GM19328 (cell line): ENCODE measurements around the gene LRCH4.
A peak's percentile ranks its signal among the peaks of the same experiment; 100 is the strongest.

ENCODE experiments used
- ATAC-seq: cut with Tn5 transposase; IDR thresholded peaks from one replicate; pipeline ENCODE4 v1.9.1; 2021; ENCODE audit warnings: mild to moderate bottlenecking, moderate library complexity; ENCODE audit not compliant: unreplicated experiment

Gene LRCH4

DNA sequence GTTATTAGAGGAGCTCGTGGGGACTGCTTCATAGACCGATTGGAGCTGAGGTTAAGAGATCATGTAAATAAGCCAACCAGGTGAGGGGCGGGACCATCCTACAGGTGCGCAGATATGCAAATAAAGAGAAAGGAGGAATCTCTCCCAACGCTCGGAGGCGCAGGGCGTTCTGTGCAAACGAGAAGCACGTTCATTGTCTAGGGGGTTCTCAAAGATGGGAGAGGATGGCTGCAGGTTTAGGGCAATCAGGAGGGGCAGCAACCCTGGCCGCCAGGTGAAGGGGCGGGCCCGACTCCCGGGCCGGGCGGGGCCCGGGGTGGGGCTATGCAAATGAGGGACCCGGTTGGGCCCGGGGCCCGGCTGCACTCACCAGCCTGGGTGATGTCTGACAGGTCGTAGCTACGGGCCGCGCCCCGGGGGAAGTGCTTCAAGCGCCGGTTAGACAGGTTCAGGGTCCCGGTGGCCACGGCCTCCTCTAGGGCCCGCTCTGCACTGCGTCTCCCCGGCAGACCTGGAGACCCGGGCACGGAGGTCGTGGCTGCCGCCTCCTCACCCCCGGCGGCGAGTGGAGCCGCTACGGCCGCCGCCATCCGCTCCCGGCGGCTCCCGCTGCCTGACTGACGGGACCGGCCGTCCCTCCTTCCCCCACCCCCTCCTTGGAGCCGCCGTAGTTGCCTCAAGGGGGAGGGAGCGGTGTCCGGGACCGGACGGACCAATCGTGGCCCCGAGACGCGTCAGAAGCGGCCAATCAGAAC is at the start of gene LRCH4:
LRCH4 (minus strand) TSS at position 619 of the 755 bp plus-strand sequence; CDS start at position 590, 29 bp downstream.
- ATAC-seq = no peak

- peak; percentile 59 for ATAC-seq
Observed at GRCh38 chr7:100632951-100633717, 47.2 kb upstream of the LRCH4 start.

GRCh38 chr7:100630066-100630465 is 44.1 kb upstream of the LRCH4 start:
- no peak for ATAC-seq

GRCh38 chr7:100629117-100629716 is 43.3 kb upstream of the LRCH4 start:
- ATAC-seq = no peak

DNA sequence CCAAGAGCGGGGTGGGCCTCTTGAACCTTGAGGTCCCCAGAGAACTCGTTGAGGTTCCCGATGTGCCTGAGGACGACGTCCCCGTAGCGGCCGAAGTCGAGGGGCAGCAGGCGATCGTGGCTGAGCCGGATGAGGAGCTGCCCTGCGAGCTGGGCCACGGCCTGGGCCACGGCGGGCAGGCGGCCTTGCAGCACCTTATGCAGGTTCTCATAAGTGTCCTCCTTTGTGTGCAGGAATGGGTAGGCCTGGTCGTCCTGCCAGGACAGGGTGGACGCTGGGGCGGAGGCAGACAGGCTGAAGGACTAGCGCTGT is 41.3 kb upstream of the LRCH4 start:
- no peak for ATAC-seq

DNA sequence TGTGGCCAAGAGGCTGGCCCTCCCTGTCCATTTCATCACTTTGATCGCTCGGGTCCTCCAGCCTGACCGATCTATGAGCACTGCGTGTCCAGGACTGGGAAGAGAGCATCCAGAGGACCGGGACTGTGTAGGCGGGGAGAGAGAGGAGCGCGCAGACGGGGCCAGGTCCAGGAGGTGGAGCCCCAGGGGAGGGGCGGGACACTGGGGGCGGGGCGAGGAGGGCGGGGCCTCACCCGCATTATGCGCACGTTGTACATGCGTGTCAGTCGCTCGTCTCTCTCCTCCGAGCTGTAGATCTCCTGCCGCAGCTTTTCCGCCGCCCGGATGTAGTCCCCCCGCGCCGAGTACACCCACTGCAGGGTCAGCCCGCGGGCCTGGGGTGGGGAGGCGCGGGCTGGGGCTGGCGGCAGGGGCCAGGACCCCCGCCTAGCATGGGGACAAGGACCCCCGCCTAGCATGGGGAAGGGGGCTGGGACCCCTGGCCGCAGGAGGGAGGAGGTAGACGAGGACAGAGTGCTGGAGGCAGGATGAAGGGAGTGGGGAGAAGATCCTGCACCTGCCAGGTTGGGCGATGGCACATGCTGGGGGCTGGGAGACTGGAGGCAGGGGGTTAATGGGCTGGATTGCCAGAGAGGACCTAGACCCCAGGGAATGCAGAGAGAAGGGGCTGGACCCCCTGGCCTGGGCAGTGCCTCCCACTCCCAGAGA is 40.8 kb upstream of the LRCH4 start:
- peak; percentile 68 for ATAC-seq

- ATAC-seq = no peak
Observed at GRCh38 chr7:100626055-100626454, 40.1 kb upstream of the LRCH4 start.

DNA sequence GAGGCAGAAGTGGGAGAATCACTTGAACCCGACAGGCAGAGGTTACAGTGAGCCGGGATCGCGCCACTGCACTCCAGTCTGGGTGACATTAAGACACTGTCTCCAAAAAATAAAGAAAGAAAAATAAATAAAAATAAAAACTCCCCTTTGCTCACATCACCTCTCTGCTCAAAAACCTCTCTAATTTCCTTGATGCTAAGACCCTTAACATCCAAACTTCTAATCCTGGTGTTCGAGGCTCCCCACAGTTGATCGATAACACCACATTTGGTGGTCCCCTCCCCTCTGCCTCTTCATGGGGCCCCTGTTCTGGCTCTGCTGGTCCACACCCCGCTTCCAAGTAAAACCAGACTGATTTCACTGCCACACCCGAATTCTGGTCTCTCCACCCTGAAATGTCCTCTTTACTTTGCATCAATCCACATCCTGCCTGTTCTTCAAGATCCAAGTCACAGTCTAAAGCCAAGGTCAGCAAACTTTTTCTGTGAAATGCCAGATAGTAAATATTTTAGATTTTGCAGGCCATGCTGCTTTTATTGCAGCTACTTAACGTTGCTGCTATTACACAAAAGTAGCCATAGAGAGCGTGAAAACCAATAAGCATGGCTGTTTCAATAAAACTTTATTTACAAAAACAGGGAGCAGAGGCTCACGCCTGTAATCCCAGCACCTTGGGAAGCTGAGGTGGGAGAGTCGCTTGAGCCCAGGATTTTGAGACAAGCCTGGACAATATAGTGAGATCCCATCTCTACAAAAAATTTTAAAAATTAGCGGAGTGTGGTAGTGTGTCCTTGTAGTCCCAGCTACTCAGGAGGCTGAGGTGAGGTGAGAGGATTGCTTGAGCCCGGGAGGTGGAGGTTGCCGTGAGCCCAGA is 38.3 kb upstream of the LRCH4 start:
- no peak for ATAC-seq

GRCh38 chr7:100621554-100621953 is 35.6 kb upstream of the LRCH4 start:
- ATAC-seq = no peak

GRCh38 chr7:100620804-100621203 is 34.9 kb upstream of the LRCH4 start:
- no peak for ATAC-seq

GRCh38 chr7:100620239-100620638 is 34.3 kb upstream of the LRCH4 start:
- no peak for ATAC-seq

DNA sequence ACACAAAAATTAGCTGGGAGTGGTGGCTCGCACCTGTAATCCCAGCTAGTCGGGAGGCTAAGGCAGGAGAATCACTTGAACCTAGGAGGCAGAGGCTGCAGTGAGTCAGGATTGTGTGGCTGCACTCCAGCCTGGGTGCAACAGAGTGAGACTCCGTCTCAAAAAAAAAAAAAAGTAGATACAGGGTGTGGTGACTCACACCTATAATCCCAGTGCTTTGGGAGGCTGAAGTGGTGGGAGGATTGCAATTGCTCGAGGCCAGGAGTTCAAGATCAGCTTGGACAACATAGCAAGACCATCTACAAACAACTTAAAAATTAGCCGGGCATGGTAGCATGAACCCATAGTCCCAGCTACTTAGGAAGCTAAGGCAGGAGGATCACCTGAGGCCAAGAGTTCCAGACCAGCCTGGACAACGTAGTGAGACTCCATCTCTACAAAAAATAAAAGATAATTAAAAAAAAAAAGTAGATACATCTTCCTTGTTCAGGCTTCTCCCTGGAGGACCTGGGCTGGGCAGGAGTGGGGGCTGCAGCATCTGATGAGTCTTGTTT is 28.5 kb upstream of the LRCH4 start:
- ATAC-seq = no peak

GRCh38 chr7:100613412-100614175 is 27.7 kb upstream of the LRCH4 start:
- no peak for ATAC-seq

DNA sequence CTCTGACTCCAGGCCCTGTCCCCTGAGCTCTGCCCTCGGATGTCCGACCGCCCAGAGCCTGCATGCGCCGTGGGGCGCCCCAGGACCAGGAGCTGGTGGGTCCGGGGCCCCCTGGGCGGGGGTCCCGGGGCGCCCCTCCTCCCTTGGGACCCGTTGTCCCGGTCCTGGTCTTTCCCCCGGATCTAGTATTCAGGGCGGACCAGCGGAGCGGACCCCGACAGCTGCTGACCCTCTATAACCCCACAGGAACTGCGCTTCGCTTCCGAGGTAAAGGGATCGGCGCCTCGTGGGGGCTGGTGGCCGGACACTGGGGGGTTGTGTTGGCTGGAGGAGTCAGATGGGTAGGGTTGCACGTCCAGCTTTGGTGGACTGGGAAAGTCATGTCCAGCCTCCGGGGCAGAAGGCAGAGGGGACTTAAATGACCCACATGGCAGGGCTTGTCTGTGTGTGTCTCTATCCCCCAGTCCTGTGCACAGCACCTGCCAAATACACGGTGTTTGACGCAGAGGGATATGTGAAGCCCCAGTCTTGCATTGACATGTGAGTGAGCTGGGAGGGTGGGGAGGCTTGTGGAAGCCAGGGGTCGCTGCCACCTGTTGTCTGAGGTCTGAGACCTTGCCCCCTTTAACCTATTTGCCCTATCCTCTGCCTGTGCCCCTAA is 26.9 kb upstream of the LRCH4 start:
- ATAC-seq = no peak

DNA sequence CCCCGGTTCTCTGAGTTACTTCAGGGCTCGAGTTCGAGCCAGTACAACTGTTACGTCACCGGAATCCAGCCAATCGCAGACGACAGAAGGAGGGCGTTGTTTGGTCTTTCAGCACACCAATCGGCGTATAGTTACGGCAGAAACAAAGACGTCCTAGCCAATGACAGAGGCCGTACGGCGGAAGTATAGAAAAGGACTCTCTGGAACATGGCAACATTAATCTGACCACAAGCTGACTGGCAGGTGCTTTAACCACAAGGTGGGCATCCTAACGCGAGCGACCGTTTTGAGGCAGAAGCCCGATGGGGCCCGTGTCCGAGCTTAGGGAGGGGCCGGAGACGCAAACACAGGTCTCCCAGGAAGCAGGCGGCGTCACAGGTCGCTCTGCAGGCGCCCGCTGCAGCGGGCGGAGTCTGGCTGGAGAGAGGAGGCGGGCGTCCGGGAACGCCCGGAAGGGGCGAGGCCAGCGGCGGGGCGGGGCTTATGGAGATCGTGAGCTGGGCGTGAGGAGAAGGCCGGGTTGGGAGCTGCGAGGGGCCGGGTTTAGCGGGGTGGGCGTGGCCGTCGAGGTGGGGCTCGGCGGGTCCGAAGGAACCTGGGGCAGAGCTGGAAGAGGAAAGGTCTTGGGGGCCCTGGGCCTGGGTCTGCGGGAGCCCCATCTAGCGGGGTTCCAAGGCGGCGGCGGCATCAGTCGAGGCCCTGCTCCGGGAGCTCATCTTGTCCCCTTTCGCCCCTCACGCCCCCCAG is 26.2 kb upstream of the LRCH4 start, which contains the start of gene MOSPD3:
MOSPD3 (plus strand) TSS at position 558 of the 747 bp plus-strand sequence. CDS start 252 bp downstream, outside the sequence.
- ATAC-seq = peak; percentile 94

GRCh38 chr7:100609958-100610357 is 24.0 kb upstream of the LRCH4 start:
- ATAC-seq = no peak

GRCh38 chr7:100607111-100607510 is 21.2 kb upstream of the LRCH4 start:
- no peak for ATAC-seq

GRCh38 chr7:100606313-100606712 is 20.4 kb upstream of the LRCH4 start:
- no peak for ATAC-seq
